HG02852 (cell line): ENCODE data around the gene ZSCAN2.

ENCODE experiments used
- ATAC-seq: cut with Tn5 transposase; IDR thresholded peaks from one replicate; pipeline ENCODE4 v1.9.1; 2021; ENCODE audit warnings: mild to moderate bottlenecking, moderate library complexity; ENCODE audit not compliant: unreplicated experiment

The ZSCAN2 gene

DNA sequence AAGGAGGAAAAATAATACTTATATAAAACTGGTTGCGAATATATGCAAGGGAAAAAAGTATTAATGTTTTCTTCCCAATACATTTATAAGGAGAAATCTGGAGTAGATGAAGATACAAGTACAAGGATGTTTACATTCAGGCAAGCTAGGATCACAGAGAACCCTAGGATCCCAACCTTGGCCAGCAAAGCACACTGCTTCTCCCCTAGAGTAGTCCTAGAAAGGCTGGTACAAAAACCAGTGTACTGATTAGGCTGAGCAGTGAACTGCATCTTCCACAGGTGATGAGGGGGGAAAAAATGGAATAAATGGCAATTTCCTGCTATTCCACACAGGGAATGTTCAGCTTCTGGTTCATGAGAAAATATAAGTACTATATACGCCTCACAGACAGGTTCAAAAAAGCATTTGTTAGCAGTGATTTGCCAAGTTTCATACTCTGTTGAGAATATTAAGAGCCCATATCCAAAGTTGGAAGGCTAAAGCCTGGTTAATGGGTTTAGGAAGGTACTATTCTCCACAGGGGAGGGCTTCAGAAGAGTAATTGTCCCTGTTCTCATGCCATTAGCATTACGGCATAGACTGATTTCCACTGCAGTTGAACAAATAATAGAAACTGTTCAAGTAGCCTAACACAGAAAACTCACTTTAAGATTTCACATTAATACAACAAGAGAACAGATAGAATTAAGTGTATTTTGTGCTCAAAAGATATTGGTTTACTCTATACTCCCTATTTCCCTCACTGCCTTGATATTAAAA, 67.6 kb downstream of the ZSCAN2 start:
- no peak for ATAC-seq

DNA sequence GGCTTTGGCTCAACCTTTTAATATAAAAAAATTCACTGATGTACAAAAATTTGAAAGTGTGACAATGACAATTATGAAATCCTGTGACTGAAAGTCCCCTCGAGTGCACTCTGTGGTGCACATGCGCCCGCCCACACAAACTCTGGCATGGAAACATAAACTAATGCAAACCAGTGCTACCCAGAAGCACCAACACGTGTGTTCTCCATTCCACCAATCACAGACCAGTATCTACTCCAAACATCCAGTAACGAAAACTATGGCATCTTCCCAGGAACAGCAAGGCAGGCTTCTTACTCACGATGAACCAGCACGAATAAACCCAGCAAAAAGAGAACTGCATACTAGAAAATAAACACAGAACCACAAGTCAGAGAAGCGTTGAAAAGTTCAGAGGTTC, 68.9 kb downstream of the ZSCAN2 start:
- ATAC-seq, result no peak

DNA sequence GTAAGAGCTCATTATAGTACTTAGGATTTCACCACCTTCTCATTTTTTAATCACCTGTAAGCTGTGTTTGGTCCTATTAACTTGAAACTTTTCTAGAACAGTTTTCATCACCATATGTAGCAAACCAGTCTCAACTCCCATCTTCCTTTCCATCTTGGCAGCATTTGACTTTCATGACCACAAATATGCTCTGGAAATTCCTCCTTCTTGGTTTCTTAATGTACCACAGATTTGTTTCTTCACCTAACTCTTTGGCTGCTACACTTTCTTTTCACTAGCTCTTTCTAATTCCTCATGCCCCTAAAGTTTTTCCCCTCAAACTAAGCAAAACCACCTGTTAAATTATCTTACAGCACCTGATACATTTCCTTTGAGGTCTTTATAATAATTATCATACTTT, 70.4 kb downstream of the ZSCAN2 start:
- ATAC-seq, result no peak
